HG02981 (cell line): ENCODE measurements around the gene NCOA6.

Source experiments
- ATAC-seq: cut with Tn5 transposase; IDR thresholded peaks from one replicate; pipeline ENCODE4 v1.9.1; 2021; ENCODE audit warnings: mild to moderate bottlenecking, moderate library complexity; ENCODE audit not compliant: unreplicated experiment

NCOA6 gene

DNA sequence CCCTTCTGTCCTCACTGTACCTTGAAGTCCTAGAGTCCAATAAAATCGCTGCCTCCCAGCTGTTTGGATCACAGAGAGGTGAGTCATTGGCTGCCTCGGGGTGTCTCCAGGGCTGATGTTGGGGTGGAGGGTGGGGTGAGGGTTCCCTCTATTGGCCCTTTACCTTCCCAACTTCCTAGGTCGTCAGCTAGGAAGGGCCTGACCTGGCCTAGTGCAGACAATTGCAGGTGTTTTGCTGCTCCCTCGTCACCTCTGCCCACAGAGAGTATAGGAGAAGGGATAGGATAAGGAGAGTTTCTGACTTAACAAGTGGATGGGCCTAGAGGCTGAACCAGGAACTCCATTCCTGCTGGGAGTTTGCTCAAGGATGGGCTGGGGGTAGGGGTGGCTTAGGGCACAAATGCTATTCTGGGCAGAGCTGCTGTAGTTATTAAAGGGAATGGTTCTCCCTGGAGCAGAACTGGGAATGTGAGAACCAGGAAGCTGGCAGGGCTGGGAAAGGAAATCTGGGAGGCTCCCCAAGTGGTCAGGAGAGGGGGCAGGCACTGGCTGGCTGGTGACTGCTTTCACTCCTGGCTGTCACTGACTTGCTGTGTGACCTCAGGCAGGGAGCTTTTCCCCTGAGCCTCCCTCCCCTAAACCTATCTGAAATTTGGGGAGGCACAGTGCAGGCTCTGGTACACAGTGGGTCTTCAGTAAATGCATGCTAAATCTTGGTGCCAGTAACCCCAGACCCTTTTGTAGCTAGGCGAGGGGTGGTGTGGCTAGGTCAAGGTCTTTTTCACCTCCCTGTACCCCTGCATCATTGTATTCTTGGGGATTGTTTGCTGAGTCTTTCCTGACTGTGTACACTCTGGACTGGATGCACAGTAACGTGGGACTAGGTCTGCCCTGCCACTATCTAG lies 119.8 kb downstream of the NCOA6 start:
- ATAC-seq, result no peak

- no peak for ATAC-seq
Measured at GRCh38 chr20:34705008-34705396, 120.4 kb downstream of the NCOA6 start.

DNA sequence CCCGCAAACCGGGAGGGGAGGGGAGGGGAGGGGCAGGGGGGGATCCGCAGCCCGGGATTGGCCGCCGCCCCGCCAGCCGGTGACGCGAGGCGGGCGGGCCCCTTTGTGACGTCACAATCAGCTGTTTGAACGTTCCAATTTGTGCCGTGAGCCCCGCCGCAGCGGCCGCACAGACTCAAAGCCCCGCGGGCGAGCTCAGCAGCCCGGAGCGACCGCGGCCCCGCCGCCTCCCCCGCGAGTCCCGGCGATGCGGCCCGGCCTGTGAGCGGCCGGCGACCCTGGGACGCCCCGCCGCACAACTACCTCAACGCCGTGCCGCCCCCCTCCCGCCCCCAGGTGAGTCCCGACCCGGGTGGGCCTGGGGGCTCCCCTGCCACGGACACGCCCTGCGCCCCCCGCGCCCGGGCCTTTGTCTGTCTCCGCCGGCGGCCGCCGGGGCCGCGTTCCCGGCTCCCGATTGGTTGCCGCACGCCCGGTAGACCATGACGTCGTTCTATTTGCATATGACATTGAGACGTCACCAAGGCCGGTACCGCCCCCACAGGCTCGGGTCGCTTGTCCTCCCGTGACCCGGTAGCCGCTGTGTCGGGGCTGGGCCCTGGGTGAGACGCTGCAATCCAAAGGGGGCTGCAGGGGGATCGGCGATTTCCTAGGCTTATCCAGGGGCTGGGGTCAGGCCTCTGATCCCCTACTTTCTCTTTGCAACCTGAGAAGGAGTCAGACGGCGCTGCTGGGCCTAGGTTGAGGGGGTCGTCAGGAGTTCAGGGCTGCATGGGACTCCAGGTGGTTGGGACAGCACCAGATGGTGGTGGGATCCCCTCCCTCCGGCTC lies 121.1 kb downstream of the NCOA6 start, which contains the start of gene TP53INP2:
Gene TP53INP2, plus strand, starts transcription at position 168 of the 831 bp plus-strand sequence. CDS start 4,396 bp downstream, outside the sequence.
- ATAC-seq, result peak; percentile 53

- ATAC-seq, result no peak
Measured at GRCh38 chr20:34703424-34704176, 121.9 kb downstream of the NCOA6 start.

DNA sequence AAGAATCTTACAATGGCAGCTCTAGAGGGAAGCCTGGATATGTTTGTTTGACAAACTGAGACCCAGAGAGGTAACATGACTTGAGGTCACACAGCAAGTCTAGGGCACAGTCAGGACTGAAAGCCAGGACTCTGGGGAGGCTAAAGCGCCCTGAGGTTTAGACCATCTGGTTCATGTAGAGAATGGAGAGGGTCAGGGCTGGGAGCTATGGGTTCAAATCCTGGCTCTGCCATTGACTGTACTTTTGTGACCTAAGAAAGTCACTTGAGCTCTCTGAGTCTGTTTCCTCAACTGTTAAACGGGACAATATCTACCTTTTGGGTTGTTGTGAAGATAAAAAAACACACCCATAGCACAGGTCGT lies 122.4 kb downstream of the NCOA6 start:
- ATAC-seq, result no peak

GRCh38 chr20:34701405-34702085 lies 123.9 kb downstream of the NCOA6 start:
- ATAC-seq, result no peak

GRCh38 chr20:34693414-34693813 lies 132.0 kb downstream of the NCOA6 start:
- ATAC-seq, result no peak

- ATAC-seq, result no peak
Measured at GRCh38 chr20:34691838-34692237, 133.6 kb downstream of the NCOA6 start.

GRCh38 chr20:34689486-34689885 lies 136.0 kb downstream of the NCOA6 start:
- ATAC-seq, result no peak

DNA sequence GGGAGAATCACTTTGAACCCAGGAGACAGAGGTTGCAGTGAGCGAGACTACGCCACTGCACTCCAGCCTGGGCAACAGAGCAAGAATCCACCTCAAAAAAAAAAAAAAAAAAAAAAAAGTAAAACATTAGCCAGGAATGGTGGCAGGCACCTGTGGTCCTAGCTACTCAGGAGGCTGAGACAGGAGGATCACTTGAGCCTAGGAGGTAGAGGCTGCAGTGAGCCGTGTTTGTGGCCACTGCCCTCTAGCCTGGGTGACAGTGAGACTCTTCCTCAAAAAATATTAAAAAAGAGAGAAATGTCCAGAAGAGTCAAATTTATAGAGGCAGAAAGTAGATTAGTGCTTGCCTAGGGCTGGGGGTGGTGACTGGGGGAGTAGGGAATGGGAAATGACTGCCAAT lies 141.8 kb downstream of the NCOA6 start:
- no peak for ATAC-seq

DNA sequence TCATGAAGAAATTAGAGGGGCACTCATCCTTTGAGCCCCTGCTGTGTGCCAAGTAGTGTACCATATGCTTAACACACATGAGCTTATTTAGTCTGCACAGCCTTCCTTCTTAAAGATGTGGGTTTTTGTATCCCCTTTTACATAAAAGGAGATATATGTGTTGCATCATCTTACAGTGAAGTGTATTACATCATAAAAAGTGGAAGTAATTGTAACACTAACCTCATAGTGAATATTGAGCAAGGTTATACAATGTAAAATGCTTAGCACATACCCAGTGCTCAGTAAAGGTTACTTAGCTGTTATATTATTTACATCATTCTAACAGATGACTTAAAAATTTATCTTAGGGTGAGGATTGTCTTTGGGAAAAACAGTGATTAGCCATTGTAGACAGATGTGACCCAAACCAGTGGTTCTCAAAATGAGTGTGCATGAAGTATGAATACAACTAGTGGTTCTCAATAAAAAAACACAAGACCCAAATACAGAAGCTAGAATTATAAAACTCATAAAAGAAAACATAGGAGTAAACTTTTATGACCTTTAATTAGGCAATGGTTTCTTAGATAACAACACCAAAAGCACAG lies 144.8 kb downstream of the NCOA6 start:
- ATAC-seq, result no peak

DNA sequence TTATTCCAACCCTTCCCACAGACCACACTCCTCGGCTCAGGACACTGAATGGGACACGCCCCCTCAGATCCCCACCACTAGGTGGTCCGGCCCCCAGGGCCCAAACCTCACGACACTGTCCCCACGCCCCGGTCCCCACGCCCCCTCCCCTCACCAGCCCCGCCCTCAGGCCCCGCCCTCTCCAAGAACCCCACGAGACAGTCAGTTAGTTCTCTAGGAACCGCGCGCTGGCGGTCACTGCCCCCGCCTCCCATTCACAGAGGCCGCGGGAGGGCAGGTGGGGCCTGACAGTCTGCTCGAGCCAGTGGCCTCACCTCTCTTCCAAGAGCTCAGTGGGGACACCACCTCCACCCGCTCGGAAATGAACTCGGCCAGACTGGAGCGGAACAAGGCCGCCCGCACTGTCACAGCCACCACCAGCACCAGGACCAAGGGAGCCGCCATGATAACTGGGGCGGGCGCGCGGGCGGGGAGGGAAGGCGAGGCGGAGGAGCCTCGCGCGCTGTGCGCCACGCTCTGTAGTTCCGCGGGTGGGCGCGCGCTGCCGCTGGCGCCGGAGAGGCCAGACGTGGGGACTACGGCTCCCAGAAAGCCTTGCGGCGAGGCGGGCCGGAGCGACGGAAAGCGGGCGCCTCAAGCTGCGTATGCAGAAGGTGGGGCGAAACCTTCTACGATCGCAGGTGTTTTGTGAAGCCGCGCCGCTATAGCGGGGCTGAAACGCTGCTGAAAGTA lies 148.6 kb downstream of the NCOA6 start, which contains the start of gene PIGU:
Gene PIGU, minus strand, starts transcription at position 451 of the 732 bp plus-strand sequence. Its CDS starts 7 bp downstream, at position 444.
- ATAC-seq, result peak; percentile 94

DNA sequence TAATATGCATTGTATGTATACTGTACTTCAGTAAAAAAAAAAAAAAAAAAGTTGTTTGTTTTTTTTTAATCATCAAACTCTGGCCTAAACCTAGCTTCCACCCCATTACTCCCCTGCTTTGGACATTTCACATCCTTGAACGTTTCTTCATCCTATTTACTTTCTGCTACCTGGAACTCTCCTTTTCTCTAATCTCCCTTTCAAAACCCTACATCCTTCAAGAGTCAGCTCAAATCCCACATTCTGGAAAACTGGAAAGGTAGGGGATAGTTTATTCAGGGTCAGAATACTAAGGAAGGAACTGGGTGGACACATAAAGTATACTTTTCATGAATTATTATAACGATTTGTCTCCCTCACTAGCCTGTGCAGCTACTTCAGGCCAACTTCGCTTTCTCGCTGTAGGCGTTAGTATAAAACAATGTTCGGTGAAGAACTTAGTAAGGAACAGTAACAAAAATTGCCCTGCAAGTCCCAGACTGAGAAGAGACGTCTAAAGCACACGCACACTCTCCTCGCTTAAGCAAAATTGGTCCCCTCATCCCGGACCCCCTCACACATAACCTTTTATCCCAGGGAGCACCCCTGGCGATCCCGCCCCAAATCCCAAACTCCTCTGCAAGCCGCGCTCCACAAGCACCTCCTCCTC lies 149.3 kb downstream of the NCOA6 start:
- no peak for ATAC-seq

- no peak for ATAC-seq
Measured at GRCh38 chr20:34675561-34675960, 149.9 kb downstream of the NCOA6 start.

DNA sequence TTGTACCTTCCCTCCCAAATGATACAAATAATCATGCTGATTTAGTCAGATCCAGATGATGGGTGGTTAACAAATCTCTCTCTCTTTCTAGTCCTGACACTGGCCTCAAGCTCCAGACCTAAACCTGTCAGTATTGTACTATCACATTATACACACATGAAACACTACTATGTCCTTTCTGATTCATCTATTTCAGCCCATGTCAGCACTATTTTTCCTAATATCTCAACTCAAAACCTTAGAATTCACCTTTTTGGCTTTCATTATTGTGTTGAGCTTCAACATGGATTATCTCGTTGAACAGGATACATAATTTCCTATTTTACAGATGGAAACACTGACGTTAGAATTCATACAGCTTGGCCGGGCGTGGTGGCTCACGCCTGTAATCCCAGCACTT lies 152.0 kb downstream of the NCOA6 start:
- no peak for ATAC-seq

DNA sequence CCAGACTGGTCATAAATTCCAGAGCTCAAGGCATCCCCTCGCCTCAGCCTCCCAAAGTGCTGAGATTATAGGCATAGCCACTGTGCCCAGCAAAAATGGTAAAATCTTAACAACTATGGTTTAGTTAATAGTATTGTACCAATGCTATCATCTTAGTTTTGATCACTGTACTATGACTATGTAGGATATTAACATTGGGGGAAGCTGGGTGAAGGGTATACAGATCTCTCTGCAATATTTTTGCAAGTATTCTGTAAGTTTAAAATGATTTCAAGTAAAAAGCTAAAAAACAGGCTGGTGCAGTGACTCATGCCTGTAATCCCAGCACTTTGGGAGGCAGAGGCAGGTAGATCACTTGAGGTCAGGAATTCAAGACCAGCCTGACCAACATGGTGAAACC lies 156.4 kb downstream of the NCOA6 start:
- no peak for ATAC-seq
